Mesenchymal stem cell (in vitro differentiated cells and primary cell): Measurements from ENCODE around the gene ZBTB11.
"Not testable (repeated sequence)": the region's sequence is repeated elsewhere in the genome, so short reads cannot be mapped to it uniquely, and the experiment has no call there.

ENCODE experiments used
- DNase-seq: peaks from one replicate; pipeline ENCODE4 v3.0.0-alpha.2; 2013
- H2AFZ ChIP-seq: one replicate; pipeline ENCODE4 v1.6.1; 2013; ENCODE audit warnings: low read depth, mild to moderate bottlenecking, control low read depth, inconsistent platforms, low read length, moderate library complexity
- H2AK5ac ChIP-seq: 2 replicates; pipeline ENCODE4 v1.6.1; 2013; ENCODE audit warnings: low read length, moderate library complexity, mild to moderate bottlenecking, inconsistent platforms; ENCODE audit not compliant: severe bottlenecking
- H2BK120ac ChIP-seq: one replicate; pipeline ENCODE4 v1.6.1; 2013; ENCODE audit warnings: low read depth, mild to moderate bottlenecking, inconsistent platforms, low read length, moderate library complexity
- H2BK12ac ChIP-seq, 2 experiments: one replicate each; pipeline ENCODE4 v1.6.1; 2013; ENCODE audit warnings: inconsistent platforms in 2 of 2, low read length in 2 of 2, mild to moderate bottlenecking in 2 of 2, moderate library complexity in 2 of 2, control low read depth in 1 of 2
- H2BK15ac ChIP-seq: one replicate; pipeline ENCODE4 v1.6.1; 2013; ENCODE audit warnings: mild to moderate bottlenecking, low read depth, inconsistent platforms; ENCODE audit not compliant: poor library complexity, severe bottlenecking
- H2BK5ac ChIP-seq: 2 replicates; pipeline ENCODE4 v1.6.1; 2013; ENCODE audit warnings: low read depth, mild to moderate bottlenecking, low read length, control low read depth, inconsistent platforms; ENCODE audit not compliant: poor library complexity, severe bottlenecking
- H3K14ac ChIP-seq, 2 experiments: one replicate each; pipeline ENCODE4 v1.6.1; 2013; ENCODE audit warnings: inconsistent platforms in 2 of 2, low read length in 2 of 2, control low read depth in 1 of 2, mild to moderate bottlenecking in 1 of 2, moderate library complexity in 1 of 2
- H3K18ac ChIP-seq, 2 experiments: one replicate each; pipeline ENCODE4 v1.6.1; 2013; ENCODE audit warnings: inconsistent platforms in 2 of 2, low read length in 2 of 2, control low read depth in 1 of 2, low read depth in 1 of 2, mild to moderate bottlenecking in 1 of 2
- H3K23ac ChIP-seq, 2 experiments: one replicate each; pipeline ENCODE4 v1.6.1; 2013; ENCODE audit warnings: inconsistent platforms in 2 of 2, low read length in 2 of 2, mild to moderate bottlenecking in 2 of 2, moderate library complexity in 2 of 2, control low read depth in 1 of 2
- H3K27ac ChIP-seq: 2 replicates; pipeline ENCODE4 v1.5.1; 2013; ENCODE audit warnings: mild to moderate bottlenecking, moderate library complexity, low read length, control low read depth, inconsistent platforms; ENCODE audit not compliant: poor library complexity, severe bottlenecking
- H3K27me3 ChIP-seq, 2 experiments: 2 replicates each; pipeline versions ENCODE4 v1.6.1 to v1.7.0; 2013; ENCODE audit warnings: low read length in 2 of 2, mild to moderate bottlenecking in 2 of 2, moderate library complexity in 2 of 2, control low read depth in 1 of 2, inconsistent platforms in 1 of 2; ENCODE audit not compliant: control insufficient read depth in 1 of 2, insufficient read depth in 1 of 2
- H3K36me3 ChIP-seq, 2 experiments: 2 replicates each; pipeline versions ENCODE4 v1.6.1 to v1.7.0; 2013; ENCODE audit warnings: low read length in 2 of 2, control low read depth in 1 of 2, inconsistent platforms in 1 of 2, low read depth in 1 of 2, mild to moderate bottlenecking in 1 of 2; ENCODE audit not compliant: insufficient read depth in 2 of 2, control insufficient read depth in 1 of 2
- H3K4ac ChIP-seq, 2 experiments: one replicate each; pipeline ENCODE4 v1.6.1; 2013; ENCODE audit warnings: inconsistent platforms in 2 of 2, low read length in 2 of 2, mild to moderate bottlenecking in 2 of 2, moderate library complexity in 2 of 2, control low read depth in 1 of 2, low read depth in 1 of 2
- H3K4me1 ChIP-seq: 2 replicates; pipeline ENCODE4 v1.6.1; 2013; ENCODE audit warnings: low read depth, low read length, control low read depth; ENCODE audit not compliant: control insufficient read depth, insufficient read depth
- H3K4me2 ChIP-seq: 2 replicates; pipeline ENCODE4 v1.6.1; 2013; ENCODE audit warnings: low read length, mild to moderate bottlenecking, inconsistent platforms; ENCODE audit not compliant: poor library complexity, severe bottlenecking
- H3K4me3 ChIP-seq, 2 experiments: 2 replicates each; pipeline versions ENCODE4 v1.5.1 to v1.7.0; 2013; ENCODE audit warnings: low read length in 2 of 2, mild to moderate bottlenecking in 2 of 2, control low read depth in 1 of 2, low read depth in 1 of 2; ENCODE audit not compliant: insufficient read depth in 1 of 2
- H3K79me1 ChIP-seq: replicated peaks from 2 replicates; pipeline ENCODE4 v1.6.1; 2013; ENCODE audit warnings: mild to moderate bottlenecking, control low read depth, low read length, inconsistent platforms; ENCODE audit not compliant: poor library complexity, severe bottlenecking
- H3K9ac ChIP-seq: 2 replicates; pipeline ENCODE4 v1.7.0; 2013; ENCODE audit warnings: mild to moderate bottlenecking, low read length, moderate library complexity
- H3K9me3 ChIP-seq: 2 replicates; pipeline ENCODE4 v1.7.0; 2013; ENCODE audit warnings: mild to moderate bottlenecking, low read length; ENCODE audit not compliant: control insufficient read depth
- H4K8ac ChIP-seq: one replicate; pipeline ENCODE4 v1.6.1; 2013; ENCODE audit warnings: inconsistent platforms, mild to moderate bottlenecking, low read length, moderate library complexity
- H4K91ac ChIP-seq: one replicate; pipeline ENCODE4 v1.6.1; 2013; ENCODE audit warnings: mild to moderate bottlenecking, low read length, inconsistent platforms
- WGBS: methylation state at CpG from one replicate; pipeline ENCODE4 v1.1.7; 2013; ENCODE audit warnings: mixed read lengths; 5-methylcytosine and 5-hydroxymethylcytosine counted together

ZBTB11 gene

GRCh38 chr3:101694836-101695235 is 17.9 kb upstream of the ZBTB11 start:
- not testable (repeated sequence) for H3K36me3 ChIP-seq, H3K18ac ChIP-seq, H4K8ac ChIP-seq, H3K4me3 ChIP-seq, H2BK5ac ChIP-seq, H3K27me3 ChIP-seq, H2AK5ac ChIP-seq, H3K14ac ChIP-seq, H4K91ac ChIP-seq, H3K9ac ChIP-seq, H2BK15ac ChIP-seq, H3K4ac ChIP-seq, H3K79me1 ChIP-seq, DNase-seq, H2AFZ ChIP-seq, H3K27ac ChIP-seq, H2BK12ac ChIP-seq, H2BK120ac ChIP-seq, H3K4me1 ChIP-seq, H3K4me2 ChIP-seq, H3K23ac ChIP-seq, H3K9me3 ChIP-seq
- 81% methylated on average over 2 of the region's 4 CpGs for WGBS

DNA sequence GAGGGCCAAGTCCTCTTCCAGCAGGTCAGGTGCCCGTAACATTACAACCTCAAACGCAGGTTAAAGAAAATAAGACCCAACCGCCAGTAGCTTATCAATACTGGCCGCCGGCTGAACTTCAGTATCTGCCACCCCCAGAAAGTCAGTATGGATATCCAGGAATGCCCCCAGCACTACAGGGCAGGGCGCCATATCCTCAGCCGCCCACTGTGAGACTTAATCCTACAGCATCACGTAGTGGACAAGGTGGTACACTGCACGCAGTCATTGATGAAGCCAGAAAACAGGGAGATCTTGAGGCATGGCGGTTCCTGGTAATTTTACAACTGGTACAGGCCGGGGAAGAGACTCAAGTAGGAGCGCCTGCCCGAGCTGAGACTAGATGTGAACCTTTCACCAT is 16.6 kb upstream of the ZBTB11 start:
- not testable (repeated sequence) for H3K4me3 ChIP-seq, H3K27me3 ChIP-seq, H3K14ac ChIP-seq, H3K18ac ChIP-seq, H4K91ac ChIP-seq, H4K8ac ChIP-seq, H3K4ac ChIP-seq, H2BK120ac ChIP-seq, H3K4me1 ChIP-seq, H3K9me3 ChIP-seq, H2BK12ac ChIP-seq, H2AK5ac ChIP-seq, H3K79me1 ChIP-seq, H3K23ac ChIP-seq, H2BK15ac ChIP-seq, H3K27ac ChIP-seq, H3K36me3 ChIP-seq, H3K9ac ChIP-seq, H3K4me2 ChIP-seq, H2BK5ac ChIP-seq, H2AFZ ChIP-seq
- DNase-seq: peak; percentile 66
- 72% methylated on average over 9 of the region's 13 CpGs for WGBS

DNA sequence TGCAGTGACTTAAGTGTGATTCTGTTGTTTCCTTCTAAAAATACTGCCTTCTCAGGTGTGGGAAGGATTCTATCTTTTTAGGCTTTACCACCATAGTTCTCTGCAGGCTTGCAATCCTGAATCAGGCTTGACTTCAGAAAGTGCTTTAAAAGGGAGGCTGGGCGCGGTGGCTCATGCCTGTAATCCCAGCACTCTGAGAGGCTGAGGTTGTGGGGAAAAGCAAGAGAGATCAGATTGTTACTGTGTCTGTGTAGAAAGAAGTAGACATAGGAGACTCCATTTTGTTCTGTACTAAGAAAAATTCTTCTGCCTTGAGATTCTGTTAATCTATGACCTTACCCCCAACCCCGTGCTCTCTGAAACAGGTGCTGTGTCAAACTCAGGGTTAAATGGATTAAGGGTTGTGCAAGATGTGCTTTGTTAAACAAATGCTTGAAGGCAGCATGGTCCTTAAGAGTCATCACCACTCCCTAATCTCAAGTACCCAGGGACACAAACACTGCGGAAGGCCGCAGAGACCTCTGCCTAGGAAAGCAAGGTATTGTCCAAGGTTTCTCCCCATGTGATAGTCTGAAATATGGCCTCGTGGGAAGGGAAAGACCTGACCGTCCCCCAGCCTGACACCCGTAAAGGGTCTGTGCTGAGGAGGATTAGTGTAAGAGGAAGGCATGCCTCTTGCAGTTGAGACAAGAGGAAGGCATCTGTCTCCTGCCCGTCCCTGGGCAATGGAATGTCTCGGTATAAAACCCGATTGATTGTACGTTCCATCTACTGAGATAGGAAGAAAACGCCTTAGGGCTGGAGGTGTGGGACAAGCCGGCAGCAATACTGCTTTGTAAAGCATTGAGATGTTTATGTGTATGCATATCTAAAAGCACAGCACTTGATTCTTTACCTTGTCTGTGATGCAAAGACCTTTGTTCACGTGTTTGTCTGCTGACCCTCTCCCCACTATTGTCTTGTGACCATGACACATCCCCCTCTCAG is 15.0 kb upstream of the ZBTB11 start:
- H4K8ac ChIP-seq, H3K36me3 ChIP-seq, DNase-seq, H2BK5ac ChIP-seq, H3K79me1 ChIP-seq, H3K4me3 ChIP-seq, H3K14ac ChIP-seq, H3K9ac ChIP-seq, H3K4ac ChIP-seq, H2BK120ac ChIP-seq, H2BK12ac ChIP-seq, H2AFZ ChIP-seq, H3K27me3 ChIP-seq, H3K4me2 ChIP-seq, H3K27ac ChIP-seq, H2AK5ac ChIP-seq, H3K18ac ChIP-seq, H2BK15ac ChIP-seq, H3K23ac ChIP-seq, H3K4me1 ChIP-seq, H4K91ac ChIP-seq, H3K9me3 ChIP-seq: not testable (repeated sequence)
- WGBS: 55% methylated on average over 12 of the region's 15 CpGs

DNA sequence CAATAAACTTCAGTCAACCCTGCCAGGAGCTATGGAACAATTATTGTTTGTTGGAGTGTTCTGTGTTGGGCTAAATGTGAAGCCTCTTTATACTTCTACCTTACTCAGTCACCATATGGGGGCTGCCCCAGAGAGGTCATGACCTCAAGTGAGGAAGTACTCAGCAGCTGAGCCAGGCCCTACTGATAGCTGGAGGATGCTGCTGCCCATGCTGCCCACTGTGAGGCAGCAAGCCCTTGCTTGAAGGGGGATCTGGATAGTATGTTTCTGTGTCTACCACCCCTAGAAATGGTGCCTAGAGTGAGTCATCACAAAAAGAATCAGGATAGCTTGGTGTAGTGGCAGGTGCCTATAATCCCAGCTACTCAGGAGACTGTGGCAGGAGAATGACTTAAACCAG is 14.0 kb upstream of the ZBTB11 start:
- H2AFZ ChIP-seq: no peak overlapping the region
- H3K4me3 ChIP-seq: no peak overlapping the region
- no peak overlapping the region for H2BK12ac ChIP-seq
- H3K4me2 ChIP-seq: no peak overlapping the region
- no peak overlapping the region for H3K23ac ChIP-seq
- H3K79me1 ChIP-seq: peaks cover 3% of the 10 kb centered on the region
- no peak overlapping the region for H2BK15ac ChIP-seq
- H3K27me3 ChIP-seq: no peaks in the 10 kb centered on the region
- no peak overlapping the region for H3K18ac ChIP-seq
- DNase-seq: no peak
- H3K27ac ChIP-seq: no peak overlapping the region
- H3K4me1 ChIP-seq: peaks cover 2% of the 10 kb centered on the region
- no peak overlapping the region for H3K14ac ChIP-seq
- H3K36me3 ChIP-seq: peaks cover 0 to under 1% of the 10 kb centered on the region in 2 experiments
- H4K8ac ChIP-seq: no peak overlapping the region
- H4K91ac ChIP-seq: no peak overlapping the region
- H3K9ac ChIP-seq: no peak overlapping the region
- H2BK120ac ChIP-seq: no peak overlapping the region
- H2BK5ac ChIP-seq: no peak overlapping the region
- no peaks in the 10 kb centered on the region for H3K9me3 ChIP-seq
- H3K4ac ChIP-seq: no peak overlapping the region
- no peak overlapping the region for H2AK5ac ChIP-seq
